Measurements from ENCODE around the gene L3MBTL4. TPM values are rescaled to one million over a fixed set of nuclear protein-coding genes. Genes with fewer than 3 reads are reported as not detected.

The L3MBTL4 gene
- polyA plus RNA-seq, 1 of the 3 experiments (the other 2 are of a cell fraction), result 0.02 TPM

GRCh38 chr18:5987249-5987648 is 427.5 kb downstream of the L3MBTL4 start (continued):
- TF ChIP-seq CTCF (IDR thresholded peaks at IDR 0.05), result no peak
- no peak for TF ChIP-seq EZH2phosphoT487 (IDR thresholded peaks at IDR 0.05; ENCODE audit: borderline replicate concordance, low read depth)

GRCh38 chr18:5986257-5986931 is 428.3 kb downstream of the L3MBTL4 start:
- Histone ChIP-seq H2AFZ (ENCODE audit: low read depth) (no peak overlapping the region), H3K4me3 (ENCODE audit: low read depth in 2 of 2, low read length in 1 of 2) (no peak overlapping the region), H4K20me1 (ENCODE audit: insufficient read depth) (no peaks in the 10 kb centered on the region), H3K9me3 (no peaks in the 10 kb centered on the region), H3K27me3 (ENCODE audit: insufficient read depth) (no peaks in the 10 kb centered on the region), H3K36me3 (replicated peaks in 1 of 2; ENCODE audit: control insufficient read depth in 1 of 2, insufficient read depth in 2 of 2, low read length in 1 of 2) (no peaks in the 10 kb centered on the region), H3K79me2 (ENCODE audit: insufficient read depth) (no peaks in the 10 kb centered on the region), H3K9me2 (no peaks in the 10 kb centered on the region), H3K4me2 (no peak overlapping the region), H3K9ac (no peak overlapping the region), H3K27ac (ENCODE audit: low read depth in 2 of 2, low read length in 1 of 2) (no peak overlapping the region), H3K4me1 (ENCODE audit: control insufficient read depth in 1 of 2, insufficient read depth in 2 of 2, low read depth in 1 of 2, low read length in 1 of 2) (no peaks in the 10 kb centered on the region; a peak in 1 of 4 replicates), H3F3A (replicated peaks; ENCODE audit: insufficient read depth) (no peaks in the 10 kb centered on the region)
- ChIA-PET POLR2A (no interaction called here), CTCF (interaction anchor here (1.2 kb wide), 1 partner anchor 10 kb away, joined by 3 read pairs; no protein-coding TSS in a partner anchor)
- no peak for DNase-seq
- TF ChIP-seq NRF1 (IDR thresholded peaks at IDR 0.05; ENCODE audit: low read depth, low read length) (no peak), RCOR1 (IDR thresholded peaks at IDR 0.05; ENCODE audit: low read length) (no peak), EP300 (IDR thresholded peaks at IDR 0.05; ENCODE audit: borderline replicate concordance in 1 of 2, low read depth in 1 of 2, low read length in 1 of 2) (no peak), REST (IDR thresholded peaks at IDR 0.05; ENCODE audit: low read depth, low read length) (no peak), IRF3 (IDR thresholded peaks at IDR 0.05; ENCODE audit: low read depth, low read length) (no peak), NFIC (IDR thresholded peaks at IDR 0.05; ENCODE audit: borderline replicate concordance) (no peak), EZH2phosphoT487 (IDR thresholded peaks at IDR 0.05; ENCODE audit: borderline replicate concordance, low read depth) (no peak), FOSL2 (IDR thresholded peaks at IDR 0.05; ENCODE audit: borderline replicate concordance, low read depth) (no peak), TAF1 (IDR thresholded peaks at IDR 0.05; ENCODE audit: borderline replicate concordance, low read depth, low read length) (no peak), FOXM1 (IDR thresholded peaks at IDR 0.05; ENCODE audit: low read depth) (no peak), POLR2AphosphoS5 (IDR thresholded peaks at IDR 0.05; ENCODE audit: low read depth, low read length) (no peak), CTCF (IDR thresholded peaks at IDR 0.05) (no peak), FOXJ3 (CRISPR knock-in tag; IDR thresholded peaks at IDR 0.05) (no peak), MXI1 (IDR thresholded peaks at IDR 0.05; ENCODE audit: low read depth, low read length) (no peak)
- TF ChIP-seq, protein P1, sequence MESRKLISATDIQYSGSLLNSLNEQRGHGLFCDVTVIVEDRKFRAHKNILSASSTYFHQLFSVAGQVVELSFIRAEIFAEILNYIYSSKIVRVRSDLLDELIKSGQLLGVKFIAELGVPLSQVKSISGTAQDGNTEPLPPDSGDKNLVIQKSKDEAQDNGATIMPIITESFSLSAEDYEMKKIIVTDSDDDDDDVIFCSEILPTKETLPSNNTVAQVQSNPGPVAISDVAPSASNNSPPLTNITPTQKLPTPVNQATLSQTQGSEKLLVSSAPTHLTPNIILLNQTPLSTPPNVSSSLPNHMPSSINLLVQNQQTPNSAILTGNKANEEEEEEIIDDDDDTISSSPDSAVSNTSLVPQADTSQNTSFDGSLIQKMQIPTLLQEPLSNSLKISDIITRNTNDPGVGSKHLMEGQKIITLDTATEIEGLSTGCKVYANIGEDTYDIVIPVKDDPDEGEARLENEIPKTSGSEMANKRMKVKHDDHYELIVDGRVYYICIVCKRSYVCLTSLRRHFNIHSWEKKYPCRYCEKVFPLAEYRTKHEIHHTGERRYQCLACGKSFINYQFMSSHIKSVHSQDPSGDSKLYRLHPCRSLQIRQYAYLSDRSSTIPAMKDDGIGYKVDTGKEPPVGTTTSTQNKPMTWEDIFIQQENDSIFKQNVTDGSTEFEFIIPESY (IDR thresholded peaks at IDR 0.05; ENCODE audit: borderline replicate concordance, low read depth), result no peak
- TF ChIP-seq, protein P2, sequence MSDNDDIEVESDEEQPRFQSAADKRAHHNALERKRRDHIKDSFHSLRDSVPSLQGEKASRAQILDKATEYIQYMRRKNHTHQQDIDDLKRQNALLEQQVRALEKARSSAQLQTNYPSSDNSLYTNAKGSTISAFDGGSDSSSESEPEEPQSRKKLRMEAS (IDR thresholded peaks at IDR 0.05; ENCODE audit: low read depth), result no peak
- WGBS (ENCODE audit: low lambda C conversion rate), result 47% methylated on average over 5 of the region's 5 CpGs

All from SK-N-SH (cell line).